Measurements from ENCODE around the gene TMEM106A. TPM values are rescaled to one million over a fixed set of nuclear protein-coding genes. Genes with fewer than 3 reads are reported as not detected.

Gene TMEM106A
- total and polyA plus RNA-seq, 9 of the 15 experiments (the other 6 are each of a cell fraction or from before 2014, with no cell fraction given) = 0.03 to 0.29 (median 0.15) TPM

DNA sequence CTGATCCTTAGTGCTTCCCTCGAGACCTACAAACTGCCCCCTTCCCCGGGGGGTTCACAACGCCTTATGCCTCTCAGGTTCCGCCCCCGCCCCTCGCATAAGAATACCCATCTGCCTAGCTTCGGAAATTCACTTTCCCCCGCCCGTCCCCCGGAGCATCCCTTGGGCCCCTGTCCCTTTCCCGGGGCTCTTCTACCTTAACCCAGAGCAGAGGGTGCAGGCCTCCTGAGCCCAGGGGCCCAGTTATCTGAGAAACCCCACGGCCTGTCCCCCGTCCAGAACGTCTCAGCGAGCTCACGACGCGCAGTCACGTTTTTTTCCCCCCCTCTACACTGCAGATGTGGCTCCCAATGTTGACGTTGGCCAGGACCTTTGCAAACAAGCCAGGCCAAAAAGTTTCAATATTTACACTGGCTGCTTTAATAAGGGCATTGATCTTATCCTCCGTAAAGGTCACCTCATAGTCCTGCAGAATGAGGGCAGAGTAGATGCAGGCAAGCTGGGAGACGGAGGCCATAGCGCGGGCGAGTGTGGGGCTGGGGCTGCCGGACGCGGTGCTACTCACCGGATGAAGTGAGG is 42.0 kb upstream of the TMEM106A start (continued):
- TF ChIP-seq TAF1 (IDR thresholded peaks at IDR 0.05; ENCODE audit: control insufficient read depth, extremely low read depth, insufficient read depth, low read length, severe bottlenecking) (peak; percentile 15), BHLHE40 (IDR thresholded peaks at IDR 0.05; ENCODE audit: low read length) (peak; percentile 86)

DNA sequence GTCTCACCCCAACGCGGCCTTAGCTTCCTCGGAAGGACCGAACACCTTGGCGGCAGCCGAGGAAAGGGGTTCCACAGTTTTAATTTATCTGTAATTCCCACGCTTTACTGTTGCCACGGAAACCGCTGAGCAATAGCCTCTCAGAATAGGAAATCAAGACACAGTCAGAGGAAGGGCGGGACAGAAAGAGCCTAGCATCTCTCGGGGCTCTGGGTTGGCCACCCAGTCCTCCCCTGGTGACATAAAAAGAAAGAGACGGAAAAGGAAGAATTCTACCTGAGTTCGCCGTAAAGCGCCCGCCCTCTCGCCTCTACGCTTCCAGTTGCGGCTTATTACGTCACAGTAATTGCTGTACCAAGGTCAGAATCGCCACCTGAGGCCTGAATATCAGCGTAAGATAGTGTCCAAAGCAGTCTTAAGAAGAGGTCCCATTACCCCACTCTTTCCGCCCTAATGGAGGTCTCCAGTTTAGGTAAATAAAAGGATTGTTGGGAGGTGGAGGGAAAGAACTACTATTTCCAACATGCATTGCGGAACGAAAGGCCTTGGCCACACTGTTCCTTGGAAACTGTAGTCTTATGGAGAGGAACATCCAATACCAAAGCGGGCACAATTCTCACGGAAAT is 41.4 kb upstream of the TMEM106A start:
- Histone ChIP-seq H3K79me2 (ENCODE audit: control insufficient read depth, insufficient read depth, low read length) (peaks cover 48% of the 10 kb centered on the region), H3K27ac (ENCODE audit: extremely low read depth, low read depth, low read length) (peak overlapping the region; percentile 92), H3K27me3 (ENCODE audit: control insufficient read depth in 2 of 2, insufficient read depth in 2 of 2, low read length in 2 of 2) (no peaks in the 10 kb centered on the region), H3K4me3 (peak overlapping the region; percentile 84), H3K9ac (ENCODE audit: insufficient read depth in 1 of 2, low read depth in 2 of 2, low read length in 2 of 2) (peak overlapping the region; percentile 89 to 91), H2AFZ (ENCODE audit: low read depth, low read length) (peak overlapping the region; percentile 95), H3K9me3 (replicated peaks; ENCODE audit: control insufficient read depth, insufficient read depth, low read depth, low read length) (no peaks in the 10 kb centered on the region), H3K4me2 (ENCODE audit: insufficient read depth, low read length) (peak overlapping the region; percentile 89), H4K20me1 (replicated peaks; ENCODE audit: control insufficient read depth, insufficient read depth, low read length) (no peaks in the 10 kb centered on the region), H3K36me3 (ENCODE audit: control insufficient read depth, insufficient read depth, low read length) (no peaks in the 10 kb centered on the region), H3K4me1 (replicated peaks in 1 of 2; ENCODE audit: control insufficient read depth in 2 of 2, insufficient read depth in 2 of 2, low read length in 2 of 2) (peaks cover 3 to 8% of the 10 kb centered on the region in 2 experiments; a peak in 3 of 5 replicates), H3K9me1 (ENCODE audit: control insufficient read depth, insufficient read depth, low read length) (no peaks in the 10 kb centered on the region)
- in situ Hi-C loops (cut with MboI) = no loop called here
- intact Hi-C loops (cut with micrococcal nuclease) = no loop called here
- DNase-seq (ENCODE audit: extremely low read depth in 1 of 4, low spot score in 3 of 4) (peak; percentile 91 to 97 (median 94)), ATAC-seq (peak; percentile 90), FAIRE-seq (peak; percentile 99)
- 2% methylated on average over 27 of the region's 27 CpGs for WGBS (ENCODE audit: insufficient coverage, low coverage, missing lambda C conversion rate)
- BruUV-seq (replicated peaks) = TSS peak; percentile 60
- POLR2A ChIA-PET = interaction anchor here (0.6 to 2.0 kb wide), 11 partner anchors 10 to 173 kb away, joined by 3 to 28 read pairs (median 5); partner anchors contain the start of genes BRCA1 and RPL27
- CTCF ChIA-PET (ENCODE audit: low intra/inter-chr PET ratio) = no interaction called here
- TF ChIP-seq ASH1L (IDR thresholded peaks at IDR 0.05; ENCODE audit: borderline replicate concordance, low read depth, partially characterized antibody) (peak; percentile 50), MAFG (tag; conservative IDR thresholded peaks at IDR 0.05) (no peak), DMBX1 (CRISPR knock-in tag; IDR thresholded peaks at IDR 0.05; ENCODE audit: borderline replicate concordance) (0 out of 2 replicates have a peak, but pooled peaks have one; percentile 49), ZNF280A (IDR thresholded peaks at IDR 0.05; ENCODE audit: low read depth, partially characterized antibody) (no peak), L3MBTL2 (IDR thresholded peaks at IDR 0.05) (no peak), ESRRA (IDR thresholded peaks at IDR 0.05; ENCODE audit: borderline replicate concordance, low read depth) (peak; percentile 95), SAP30 (IDR thresholded peaks at IDR 0.05; ENCODE audit: borderline replicate concordance, insufficient read depth, low read depth, low read length, poor library complexity, severe bottlenecking) (peak; percentile 91), NELFE (IDR thresholded peaks at IDR 0.05; ENCODE audit: insufficient read depth, insufficient read length) (no peak), RAD51 (IDR thresholded peaks at IDR 0.05; ENCODE audit: borderline replicate concordance, low read depth) (peak; percentile 6; the same call in 1 of the 2 replicates), DPF2 (IDR thresholded peaks at IDR 0.05) (peak; percentile 38; the same call in 1 of the 2 replicates), SETDB1 (IDR thresholded peaks at IDR 0.05; ENCODE audit: low read length) (no peak)
- TF ChIP-seq, protein P1, sequence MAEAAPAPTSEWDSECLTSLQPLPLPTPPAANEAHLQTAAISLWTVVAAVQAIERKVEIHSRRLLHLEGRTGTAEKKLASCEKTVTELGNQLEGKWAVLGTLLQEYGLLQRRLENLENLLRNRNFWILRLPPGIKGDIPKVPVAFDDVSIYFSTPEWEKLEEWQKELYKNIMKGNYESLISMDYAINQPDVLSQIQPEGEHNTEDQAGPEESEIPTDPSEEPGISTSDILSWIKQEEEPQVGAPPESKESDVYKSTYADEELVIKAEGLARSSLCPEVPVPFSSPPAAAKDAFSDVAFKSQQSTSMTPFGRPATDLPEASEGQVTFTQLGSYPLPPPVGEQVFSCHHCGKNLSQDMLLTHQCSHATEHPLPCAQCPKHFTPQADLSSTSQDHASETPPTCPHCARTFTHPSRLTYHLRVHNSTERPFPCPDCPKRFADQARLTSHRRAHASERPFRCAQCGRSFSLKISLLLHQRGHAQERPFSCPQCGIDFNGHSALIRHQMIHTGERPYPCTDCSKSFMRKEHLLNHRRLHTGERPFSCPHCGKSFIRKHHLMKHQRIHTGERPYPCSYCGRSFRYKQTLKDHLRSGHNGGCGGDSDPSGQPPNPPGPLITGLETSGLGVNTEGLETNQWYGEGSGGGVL (CRISPR knock-in tag; IDR thresholded peaks at IDR 0.05) = no peak
- TF ChIP-seq, protein P2, sequence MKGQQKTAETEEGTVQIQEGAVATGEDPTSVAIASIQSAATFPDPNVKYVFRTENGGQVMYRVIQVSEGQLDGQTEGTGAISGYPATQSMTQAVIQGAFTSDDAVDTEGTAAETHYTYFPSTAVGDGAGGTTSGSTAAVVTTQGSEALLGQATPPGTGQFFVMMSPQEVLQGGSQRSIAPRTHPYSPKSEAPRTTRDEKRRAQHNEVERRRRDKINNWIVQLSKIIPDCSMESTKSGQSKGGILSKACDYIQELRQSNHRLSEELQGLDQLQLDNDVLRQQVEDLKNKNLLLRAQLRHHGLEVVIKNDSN (CRISPR knock-in tag; IDR thresholded peaks at IDR 0.05) = no peak

Measured in K562 (cell line).